ENCODE data around the gene GNAI3.

GRCh38 chr1:109539676-109540075 lies 8.7 kb upstream of the GNAI3 start, which contains the start of gene GPR61:
- TF ChIP-seq CTCF (conservative IDR thresholded peaks at IDR 0.05; ENCODE audit: low read depth, low read length) (no peak), EZH2 (IDR thresholded peaks at IDR 0.05; ENCODE audit: borderline replicate concordance, low read depth, low read length, poor library complexity, severe bottlenecking) (no peak)
